Suppressor macrophage treated with lipopolysaccharide for 4 hours (primary cell): ENCODE results near the gene DHRS12.

ENCODE experiments used
- DNase-seq: peaks from one replicate; pipeline ENCODE4 v3.0.0-alpha.2; 2020

Gene DHRS12

GRCh38 chr13:51721496-51721895, 82.5 kb downstream of the DHRS12 start:
- no peak for DNase-seq

DNA sequence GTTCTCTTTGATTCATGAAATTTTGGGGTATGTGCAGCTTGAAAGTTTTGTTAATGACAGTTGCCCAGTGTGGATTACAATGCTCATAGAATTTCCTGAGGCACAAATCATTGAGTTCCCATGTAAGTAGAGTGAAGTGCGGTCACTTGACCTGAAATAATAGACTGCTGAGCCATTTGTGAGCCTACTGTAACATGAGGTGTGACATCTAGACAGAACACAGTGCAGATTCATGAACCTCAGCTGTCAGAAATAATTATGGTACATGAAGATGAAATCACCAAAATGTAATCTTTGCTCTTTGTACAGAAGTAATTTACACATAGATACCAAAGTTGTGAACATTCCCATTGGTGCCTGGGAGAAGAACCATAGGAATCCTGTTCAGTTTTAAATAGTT, 84.6 kb downstream of the DHRS12 start:
- no peak for DNase-seq
